Effector memory CD8-positive, alpha-beta T cell (primary cell): ENCODE results near the gene SPEF1.

ENCODE experiments used
- ATAC-seq: fragments of 150-1000 bp; cut with Tn5 transposase; replicated peaks from 2 replicates; pipeline ENCODE4 v1.10.0; 2021; ENCODE audit warnings: mild to moderate bottlenecking, moderate library complexity
- DNase-seq, 3 experiments: peaks; one replicate each; pipeline ENCODE4 v3.0.0; 2021
- H3K27ac Mint-ChIP-seq, 2 donors: one replicate each; pipeline ENCODE4 v1.8.0; 2022; ENCODE audit warnings: mild to moderate bottlenecking in 2 of 2, mixed read lengths in 2 of 2, moderate library complexity in 2 of 2
- H3K27me3 Mint-ChIP-seq, 2 donors: one replicate each; pipeline ENCODE4 v1.8.0; 2022; ENCODE audit warnings: mixed read lengths in 2 of 2
- H3K36me3 Mint-ChIP-seq: one replicate; pipeline ENCODE4 v1.8.0; 2022; ENCODE audit warnings: mild to moderate bottlenecking, moderate library complexity, mixed read lengths; ENCODE audit not compliant: insufficient read depth
- H3K4me1 Mint-ChIP-seq, 2 donors: one replicate each; pipeline ENCODE4 v1.8.0; 2022; ENCODE audit warnings: low read depth in 2 of 2, mixed read lengths in 2 of 2
- H3K4me3 Mint-ChIP-seq, 2 donors: one replicate each; pipeline ENCODE4 v1.8.0; 2022; ENCODE audit warnings: mild to moderate bottlenecking in 2 of 2, mixed read lengths in 2 of 2, moderate library complexity in 2 of 2
- H3K9me3 Mint-ChIP-seq, 2 donors: one replicate each; pipeline ENCODE4 v1.8.0; 2022; ENCODE audit warnings: mixed read lengths in 2 of 2

SPEF1 gene

DNA sequence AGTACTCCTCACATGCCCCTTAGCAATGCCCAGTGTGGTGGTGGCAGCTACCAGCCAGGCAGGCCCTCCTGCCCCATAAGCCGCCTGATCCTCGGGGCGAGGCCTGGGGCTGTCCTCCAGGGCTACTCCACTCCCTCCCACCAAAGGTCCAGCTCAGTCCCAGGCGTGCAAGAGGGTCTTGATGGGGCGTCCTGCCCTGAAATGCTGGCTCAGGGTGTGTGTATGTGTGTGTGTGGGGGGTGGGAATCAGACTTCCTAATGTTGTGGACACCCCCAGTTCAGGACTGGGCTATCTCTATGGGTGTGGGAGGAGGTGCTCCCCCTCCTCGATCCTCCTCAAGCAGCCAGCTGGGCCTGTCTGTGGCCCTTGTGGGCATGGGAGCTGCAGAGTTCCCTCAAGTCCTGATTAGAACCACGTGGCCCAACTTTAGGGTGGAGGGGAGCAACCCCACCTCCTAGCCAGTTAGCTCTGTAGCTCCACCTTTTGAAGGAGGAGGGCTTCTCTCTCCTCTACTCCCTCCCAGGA, 41.3 kb downstream of the SPEF1 start:
- H3K27me3 Mint-ChIP-seq = peaks cover 0 to 20% of the 10 kb centered on the region in 2 donors

DNA sequence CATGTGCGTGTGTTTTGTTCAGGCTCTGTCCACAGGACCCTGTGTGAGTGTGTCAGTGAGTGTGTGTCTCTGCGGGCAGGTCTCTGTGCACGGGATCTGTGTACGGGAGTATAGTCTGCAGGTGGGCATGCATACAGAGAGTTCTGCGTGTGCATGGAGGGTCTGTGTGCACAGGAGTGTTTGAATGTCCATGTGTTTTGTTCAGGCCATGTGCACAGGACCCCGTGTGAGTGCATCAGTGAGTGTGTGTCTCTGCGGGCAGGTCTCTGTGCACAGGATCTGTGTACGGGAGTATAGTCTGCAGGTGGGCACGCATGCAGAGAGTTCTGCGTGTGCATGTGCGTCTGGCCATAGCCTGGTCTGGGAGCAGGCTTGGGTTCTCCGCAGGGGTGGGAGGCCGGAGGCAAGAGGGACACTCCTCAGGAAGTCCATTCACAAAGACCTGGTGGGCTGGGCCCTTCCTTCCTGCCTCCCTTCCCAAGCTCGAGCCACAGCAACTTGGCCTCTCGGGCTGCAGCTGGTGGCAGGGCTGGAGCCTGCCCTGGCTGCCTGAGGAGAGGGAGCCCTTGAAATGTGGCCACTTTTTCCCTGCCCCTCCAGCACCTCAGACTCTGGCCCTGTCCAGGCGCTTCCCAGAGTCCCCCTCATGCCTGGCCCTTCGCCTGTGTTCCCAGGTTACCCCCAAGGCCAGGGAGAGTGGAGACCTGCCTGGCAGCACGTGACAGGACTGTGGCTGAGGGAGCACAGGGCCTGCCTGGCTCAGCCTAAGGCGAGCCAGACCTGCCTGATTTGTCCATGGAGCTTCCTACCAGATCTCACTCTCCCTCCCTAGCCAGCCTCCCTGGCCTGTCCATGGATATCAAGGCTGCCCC, 42.0 kb downstream of the SPEF1 start:
- H3K27me3 Mint-ChIP-seq = peaks cover 0 to 23% of the 10 kb centered on the region in 2 donors
- DNase-seq (no peak), ATAC-seq (no peak)
- no peak overlapping the region for H3K27ac Mint-ChIP-seq
- H3K9me3 Mint-ChIP-seq = no peaks in the 10 kb centered on the region
- H3K36me3 Mint-ChIP-seq = no peaks in the 10 kb centered on the region
- no peak overlapping the region for H3K4me3 Mint-ChIP-seq
- no peaks in the 10 kb centered on the region for H3K4me1 Mint-ChIP-seq

More for the DNA sequence above, 41.3 kb downstream of the SPEF1 start:
- no peak overlapping the region for H3K4me3 Mint-ChIP-seq
- no peaks in the 10 kb centered on the region for H3K36me3 Mint-ChIP-seq
- no peak for ATAC-seq
- DNase-seq = no peak
- H3K4me1 Mint-ChIP-seq = peaks cover 4% of the 10 kb centered on the region in 2 donors
- H3K9me3 Mint-ChIP-seq = no peaks in the 10 kb centered on the region
- peak overlapping the region in 1 of 2 donors; percentile 60 for H3K27ac Mint-ChIP-seq

DNA sequence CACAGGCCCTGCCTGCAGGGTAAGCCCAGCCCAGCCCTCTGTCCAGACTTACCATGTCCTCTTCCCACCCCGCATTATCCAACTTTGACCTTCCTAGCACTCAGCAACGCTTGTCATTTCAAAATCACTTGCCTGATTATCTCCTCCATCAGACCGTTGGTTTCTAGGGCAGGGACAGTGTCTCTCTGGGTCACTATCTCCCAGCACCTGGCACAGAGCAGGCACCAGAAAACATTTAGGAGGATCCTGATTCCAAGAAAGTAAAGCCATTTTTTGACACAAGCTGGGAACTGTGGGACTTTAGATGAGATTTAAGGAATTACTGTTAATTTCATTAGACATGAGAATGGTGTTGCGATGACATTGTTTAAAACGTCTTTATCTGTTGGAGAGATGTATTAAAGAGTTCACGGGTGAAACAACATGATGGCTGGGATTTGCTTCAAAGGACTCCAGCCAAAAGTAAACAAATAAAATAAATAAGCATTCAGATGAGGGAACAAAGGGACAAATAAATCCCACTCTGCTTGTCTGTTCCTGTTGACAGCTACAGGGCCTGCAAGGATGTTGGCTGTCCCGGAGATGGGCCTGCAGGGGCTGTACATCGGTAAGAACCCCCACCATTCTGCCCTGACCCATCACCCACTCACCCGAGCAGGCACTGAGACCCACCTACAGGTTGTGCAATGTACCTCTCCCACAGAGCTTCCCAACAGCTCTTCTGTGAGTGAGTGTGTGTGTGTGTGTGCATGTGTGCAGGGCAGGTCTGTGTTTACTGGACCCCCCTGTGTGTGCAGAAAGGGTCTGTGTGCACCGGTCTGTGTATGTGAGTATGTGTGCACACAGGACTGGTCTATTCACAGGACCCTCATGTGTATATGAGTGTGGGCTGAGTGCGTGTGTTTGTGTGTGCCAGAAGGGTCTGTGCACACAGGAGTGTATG, 42.9 kb downstream of the SPEF1 start:
- no peaks in the 10 kb centered on the region for H3K4me1 Mint-ChIP-seq
- DNase-seq = no peak
- peaks cover 1 to 31% of the 10 kb centered on the region in 2 donors for H3K27me3 Mint-ChIP-seq
- H3K9me3 Mint-ChIP-seq = no peaks in the 10 kb centered on the region
- H3K27ac Mint-ChIP-seq = no peak overlapping the region
- no peak overlapping the region for H3K4me3 Mint-ChIP-seq
- H3K36me3 Mint-ChIP-seq = peaks cover under 1% of the 10 kb centered on the region
- no peak for ATAC-seq

GRCh38 chr20:3735768-3736167, 45.5 kb downstream of the SPEF1 start:
- H3K9me3 Mint-ChIP-seq = no peaks in the 10 kb centered on the region
- ATAC-seq = no peak
- peaks cover 6% of the 10 kb centered on the region for H3K36me3 Mint-ChIP-seq
- no peak overlapping the region for H3K4me3 Mint-ChIP-seq
- no peak for DNase-seq
- H3K4me1 Mint-ChIP-seq = peaks cover 0 to 2% of the 10 kb centered on the region in 2 donors
- H3K27me3 Mint-ChIP-seq = peaks cover 21 to 48% of the 10 kb centered on the region in 2 donors
- no peak overlapping the region for H3K27ac Mint-ChIP-seq

DNA sequence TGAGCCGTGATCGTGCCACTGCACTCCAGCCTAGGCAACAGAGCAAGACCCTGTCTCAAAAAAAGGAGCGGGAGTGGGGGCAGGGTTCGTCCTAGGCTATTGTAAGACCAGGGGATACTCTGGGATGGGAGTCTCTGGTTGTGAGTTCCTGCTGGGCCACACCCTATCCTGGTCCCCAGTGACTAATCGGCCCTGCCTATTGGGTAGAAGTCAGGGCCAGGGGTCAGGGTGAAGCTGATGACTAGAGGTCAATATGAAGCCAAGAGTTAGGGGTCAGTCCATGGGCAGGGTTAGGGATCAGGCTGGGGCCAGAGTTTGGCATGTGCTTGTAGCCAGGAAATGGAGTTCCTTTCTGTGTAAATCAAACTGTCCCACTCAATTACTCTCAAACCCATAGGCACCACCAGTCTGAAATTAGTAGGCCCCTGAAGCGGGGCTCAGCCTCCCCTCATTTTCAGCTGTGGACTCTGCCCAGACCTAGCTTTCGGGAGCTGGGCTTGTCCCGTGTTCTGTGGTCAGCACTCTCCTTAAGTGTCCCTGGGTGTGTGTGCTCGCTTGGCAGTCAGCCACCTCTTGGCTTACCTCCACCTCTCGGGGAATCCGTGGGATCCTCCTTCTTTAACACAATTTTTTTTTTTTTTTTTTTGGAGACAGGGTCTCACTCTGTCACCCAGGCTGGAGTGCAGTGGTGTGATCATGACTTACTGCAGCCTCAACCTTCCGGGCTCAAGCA, 47.0 kb downstream of the SPEF1 start:
- no peak for ATAC-seq
- no peaks in the 10 kb centered on the region for H3K9me3 Mint-ChIP-seq

DNA sequence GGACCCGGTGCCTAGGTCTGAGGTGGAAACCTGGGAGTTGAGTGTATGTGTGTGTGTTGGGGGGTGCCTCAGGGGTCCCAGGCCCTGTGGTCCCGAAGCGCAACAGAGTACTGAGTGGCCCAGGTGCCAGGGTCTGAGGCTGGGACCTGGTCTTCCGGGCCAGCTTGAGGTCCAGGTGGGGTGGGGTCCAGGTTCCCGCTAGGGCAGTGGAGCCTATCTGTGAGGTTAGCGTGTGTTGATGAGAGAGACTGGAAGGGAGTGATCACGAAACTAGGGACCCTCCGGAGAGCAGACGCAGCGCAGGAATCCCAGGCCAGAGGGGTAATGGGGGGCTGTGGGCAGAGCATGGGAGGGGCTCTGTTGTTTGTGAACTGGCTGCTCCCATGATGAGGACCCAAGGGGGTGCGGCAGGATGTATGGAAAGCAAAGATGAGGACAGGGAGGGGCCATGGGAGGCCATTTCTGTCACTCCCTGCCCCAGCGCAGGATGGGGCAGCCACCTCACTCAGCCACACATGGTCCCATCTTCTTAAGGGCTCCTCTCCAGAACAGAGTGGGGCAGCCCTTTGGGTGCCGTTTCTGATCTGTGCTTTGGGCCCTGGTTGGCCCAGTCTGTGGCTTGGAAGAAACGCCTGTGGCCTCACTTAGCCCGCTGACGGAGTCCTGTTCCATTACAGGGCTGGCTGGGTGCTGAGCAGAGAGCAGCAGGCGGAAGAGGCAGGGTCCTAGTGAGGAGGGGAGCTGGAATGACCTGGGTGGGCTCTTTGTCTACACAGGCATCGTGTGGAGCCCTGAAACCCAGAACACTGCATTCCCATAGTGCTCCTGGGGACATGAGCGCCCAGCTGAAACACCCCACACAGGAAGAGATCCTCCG, 47.9 kb downstream of the SPEF1 start:
- Mint-ChIP-seq H3K4me3 (no peak overlapping the region), H3K27me3 (peaks cover 34 to 57% of the 10 kb centered on the region in 2 donors), H3K9me3 (no peaks in the 10 kb centered on the region), H3K36me3 (peaks cover 6% of the 10 kb centered on the region), H3K27ac (no peak overlapping the region), H3K4me1 (peaks cover 0 to 3% of the 10 kb centered on the region in 2 donors)
- DNase-seq = no peak
- no peak for ATAC-seq

More for the DNA sequence above, 47.0 kb downstream of the SPEF1 start:
- no peak for DNase-seq
- peaks cover 0 to 3% of the 10 kb centered on the region in 2 donors for H3K4me1 Mint-ChIP-seq
- peaks cover 31 to 52% of the 10 kb centered on the region in 2 donors for H3K27me3 Mint-ChIP-seq
- H3K36me3 Mint-ChIP-seq = peaks cover 6% of the 10 kb centered on the region
- H3K4me3 Mint-ChIP-seq = no peak overlapping the region
- H3K27ac Mint-ChIP-seq = no peak overlapping the region

GRCh38 chr20:3732327-3733118, 48.7 kb downstream of the SPEF1 start, which contains the start of gene HSPA12B:
Gene HSPA12B, plus strand, starts transcription at chr20:3732685. Its CDS starts 5,990 bp downstream, at chr20:3738675.
- Mint-ChIP-seq H3K4me3 (no peak within 1 kb of the TSS), H3K4me1 (peaks cover 0 to 3% of the 10 kb centered on the region in 2 donors), H3K9me3 (no peaks in the 10 kb centered on the region), H3K27ac (no peak within 1 kb of the TSS), H3K36me3 (peaks cover 6% of the 10 kb centered on the region), H3K27me3 (peaks cover 42 to 66% of the 10 kb centered on the region in 2 donors)
- no peak for ATAC-seq
- DNase-seq = no peak

GRCh38 chr20:3731944-3732326, 49.3 kb downstream of the SPEF1 start:
- no peak overlapping the region for H3K27ac Mint-ChIP-seq
- no peaks in the 10 kb centered on the region for H3K9me3 Mint-ChIP-seq
- peaks cover 6% of the 10 kb centered on the region for H3K36me3 Mint-ChIP-seq
- no peak overlapping the region for H3K4me3 Mint-ChIP-seq
- no peak for DNase-seq
- peaks cover 0 to 3% of the 10 kb centered on the region in 2 donors for H3K4me1 Mint-ChIP-seq
- H3K27me3 Mint-ChIP-seq = peaks cover 48 to 72% of the 10 kb centered on the region in 2 donors
- ATAC-seq = no peak

- H3K4me3 Mint-ChIP-seq = no peak overlapping the region
- DNase-seq (no peak), ATAC-seq (no peak)
- peaks cover 0 to 3% of the 10 kb centered on the region in 2 donors for H3K4me1 Mint-ChIP-seq
- H3K27me3 Mint-ChIP-seq = peaks cover 53 to 79% of the 10 kb centered on the region in 2 donors
- no peaks in the 10 kb centered on the region for H3K9me3 Mint-ChIP-seq
- peaks cover 6% of the 10 kb centered on the region for H3K36me3 Mint-ChIP-seq
- H3K27ac Mint-ChIP-seq = no peak overlapping the region
Measured at GRCh38 chr20:3730803-3731672, 50.2 kb downstream of the SPEF1 start.

DNA sequence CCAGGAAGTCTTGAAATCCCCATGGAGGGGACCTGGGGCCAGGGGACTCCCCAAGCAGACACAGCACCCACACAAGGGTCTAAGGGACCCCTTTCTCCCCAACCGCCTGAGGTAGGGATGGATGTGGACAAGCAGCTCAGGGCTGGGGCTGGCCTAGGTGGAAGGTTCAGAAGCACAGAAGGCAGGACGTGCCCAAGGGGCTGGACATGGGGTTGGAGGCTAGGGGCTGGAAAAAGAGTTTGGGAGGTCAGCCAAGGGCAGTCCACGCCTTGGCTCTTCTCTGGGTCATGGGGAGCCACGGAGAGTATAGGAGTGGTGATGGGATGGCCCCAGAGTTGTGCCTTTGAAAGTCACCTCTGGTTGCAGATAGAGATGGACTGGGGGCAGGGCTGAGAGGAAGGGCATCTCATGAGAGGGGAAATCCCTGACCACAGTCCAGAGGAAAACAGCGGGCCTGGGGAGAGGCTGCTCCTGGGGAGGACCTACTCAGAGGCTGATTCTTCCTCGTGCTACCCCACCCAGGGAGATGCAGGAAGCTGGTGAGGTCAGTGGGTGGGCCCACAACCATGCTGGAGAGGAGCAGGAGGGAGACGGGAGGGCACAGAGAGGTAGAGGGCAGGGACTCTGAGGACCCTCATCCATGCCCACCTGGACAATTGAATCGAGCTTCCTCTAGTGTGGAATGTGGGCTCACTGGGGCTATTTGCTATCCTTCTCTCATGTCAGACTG, 51.3 kb downstream of the SPEF1 start:
- H3K27ac Mint-ChIP-seq = no peak overlapping the region
- H3K36me3 Mint-ChIP-seq = peaks cover 6% of the 10 kb centered on the region
- DNase-seq = no peak
- no peak for ATAC-seq
- peaks cover 0 to 3% of the 10 kb centered on the region in 2 donors for H3K4me1 Mint-ChIP-seq
- no peak overlapping the region for H3K4me3 Mint-ChIP-seq
- H3K9me3 Mint-ChIP-seq = no peaks in the 10 kb centered on the region
- peaks cover 59 to 86% of the 10 kb centered on the region in 2 donors for H3K27me3 Mint-ChIP-seq
